Measurements from ENCODE around the gene ACSL3.

The ACSL3 gene

GRCh38 chr2:222883420-222883819, 22.6 kb downstream of the ACSL3 start:
- DNase-seq = no peak

GRCh38 chr2:222884114-222884771, 23.4 kb downstream of the ACSL3 start:
- no peak for DNase-seq

- DNase-seq = no peak
These were observed 24.1 kb downstream of the ACSL3 start for GRCh38 chr2:222884805-222885424.

GRCh38 chr2:222887124-222887523, 26.3 kb downstream of the ACSL3 start:
- no peak for DNase-seq

- DNase-seq = no peak
These were observed 27.9 kb downstream of the ACSL3 start for GRCh38 chr2:222888716-222889115.

- no peak for DNase-seq
These were observed 31.1 kb downstream of the ACSL3 start for GRCh38 chr2:222891890-222892289.

GRCh38 chr2:222892321-222892720, 31.5 kb downstream of the ACSL3 start:
- no peak for DNase-seq

GRCh38 chr2:222892761-222893160, 31.9 kb downstream of the ACSL3 start:
- no peak for DNase-seq

- no peak for DNase-seq
These were observed 32.9 kb downstream of the ACSL3 start for GRCh38 chr2:222893716-222894115.

- no peak for DNase-seq
These were observed 34.3 kb downstream of the ACSL3 start for GRCh38 chr2:222895144-222895543.

GRCh38 chr2:222897898-222898297, 37.1 kb downstream of the ACSL3 start:
- no peak for DNase-seq

- no peak for DNase-seq
These were observed 38.8 kb downstream of the ACSL3 start for GRCh38 chr2:222899413-222900181.

GRCh38 chr2:222900354-222900753, 39.5 kb downstream of the ACSL3 start:
- DNase-seq = no peak

- DNase-seq = no peak
These were observed 41.8 kb downstream of the ACSL3 start for GRCh38 chr2:222902660-222903059.

GRCh38 chr2:222903234-222904220, 42.7 kb downstream of the ACSL3 start:
- peak; percentile 28 for DNase-seq

GRCh38 chr2:222904557-222905258, 43.9 kb downstream of the ACSL3 start:
- no peak for DNase-seq

GRCh38 chr2:222907048-222907447, 46.2 kb downstream of the ACSL3 start:
- DNase-seq = no peak

- DNase-seq = no peak
These were observed 47.1 kb downstream of the ACSL3 start for GRCh38 chr2:222907790-222908441.

GRCh38 chr2:222909286-222909685, 48.5 kb downstream of the ACSL3 start:
- no peak for DNase-seq

- no peak for DNase-seq
These were observed 51.3 kb downstream of the ACSL3 start for GRCh38 chr2:222912117-222912516.

- no peak for DNase-seq
These were observed 51.9 kb downstream of the ACSL3 start for GRCh38 chr2:222912776-222913175.
